RCC 7860 (cell line): Measurements from ENCODE around the gene WRAP73.

Experiments used
- DNase-seq: peaks from one replicate; pipeline ENCODE4 v3.0.0-alpha.2; 2015; ENCODE audit warnings: low spot score
- FAIRE-seq: peaks from 2 replicates; lab custom pipeline; 2012; peaks lifted over from hg19 to GRCh38; lab: Jason Lieb, UNC

The WRAP73 gene

GRCh38 chr1:3581296-3582036, 68.4 kb downstream of the WRAP73 start:
- DNase-seq, result no peak
- no peak for FAIRE-seq
